Omental fat pad (tissue), 4 donors: ENCODE data around the gene UTP11. TPM values are rescaled to one million over a fixed set of nuclear protein-coding genes. Genes with fewer than 3 reads are reported as not detected.
"Not testable (repeated sequence)": the region's sequence is repeated elsewhere in the genome, so short reads cannot be mapped to it uniquely, and the experiment has no call there.

Experiments
- ATAC-seq: fragments of 150-250 bp; one replicate; pipeline ENCODE4 v1.9.1; 2016; ENCODE audit warnings: mild to moderate bottlenecking, moderate library complexity; ENCODE audit not compliant: low FRiP score
- DNase-seq: peaks from one replicate; pipeline ENCODE4 v3.0.0-alpha.2; 2019; ENCODE audit warnings: low spot score
- CTCF ChIP-seq, 3 donors: fragments of 450-650 bp; IDR thresholded peaks; one replicate each; pipeline ENCODE4 v1.5.1; 2016 to 2017; ENCODE audit warnings: antibody characterized with exemption in 3 of 3, mild to moderate bottlenecking in 3 of 3, moderate library complexity in 2 of 3
- total RNA-seq, 4 donors: library from RNA; depleted of rRNA; stranded (reverse); fragments of >200 nt; gene quantifications; one replicate each; pipeline ENCODE4 v1.1.0, GENCODE V29; 2016

Gene UTP11
- total RNA-seq: 10 to 100 TPM; 25.1 to 55.2 (median 30.4) TPM

- TF ChIP-seq CTCF (IDR thresholded peaks at IDR 0.05): no peak
- peak; percentile 83 for DNase-seq
- peak; percentile 98 for ATAC-seq
Measured at GRCh38 chr1:38012363-38013226, at the start of gene UTP11. Gene UTP11, plus strand, starts transcription at chr1:38012734. Its CDS starts 69 bp downstream, at chr1:38012803.

- DNase-seq, ATAC-seq: not testable (repeated sequence)
Measured at GRCh38 chr1:37964106-37964505, 48.4 kb upstream of the UTP11 start.

- no peak for TF ChIP-seq CTCF (IDR thresholded peaks at IDR 0.05)
- ATAC-seq: no peak
- DNase-seq: no peak
Measured at GRCh38 chr1:37965301-37965700, 47.2 kb upstream of the UTP11 start.

- ATAC-seq, DNase-seq: not testable (repeated sequence)
Measured at GRCh38 chr1:37973684-37974083, 38.9 kb upstream of the UTP11 start.

GRCh38 chr1:37974567-37974966, 38.0 kb upstream of the UTP11 start:
- ATAC-seq (no peak), DNase-seq (no peak)
- TF ChIP-seq CTCF (IDR thresholded peaks at IDR 0.05): no peak

GRCh38 chr1:37975083-37975482, 37.5 kb upstream of the UTP11 start:
- not testable (repeated sequence) for DNase-seq, ATAC-seq

- ATAC-seq (no peak), DNase-seq (no peak)
Measured at GRCh38 chr1:37978541-37978940, 34.0 kb upstream of the UTP11 start.

GRCh38 chr1:37983546-37983945, 29.0 kb upstream of the UTP11 start:
- no peak for ATAC-seq
- DNase-seq: no peak
- no peak for TF ChIP-seq CTCF (IDR thresholded peaks at IDR 0.05)

More at GRCh38 chr1:37978541-37978940, 34.0 kb upstream of the UTP11 start:
- TF ChIP-seq CTCF (IDR thresholded peaks at IDR 0.05): no peak
